Activated naive CD4-positive, alpha-beta T cell treated with anti-CD3 and anti-CD28 coated beads, Interleukin-2, amount 50 U/mL, for 72 hours (primary cell): Measurements from ENCODE around the gene RGS6. TPM values are rescaled to one million over a fixed set of nuclear protein-coding genes. Genes with fewer than 3 reads are reported as not detected.

ENCODE experiments used
- ATAC-seq, 2 donors: fragments of 150-1000 bp; cut with Tn5 transposase; 2 replicates each; pipeline ENCODE4 v1.10.0; 2021; ENCODE audit warnings: mild to moderate bottlenecking in 2 of 2, moderate library complexity in 2 of 2
- DNase-seq, 2 donors: peaks; one replicate each; pipeline ENCODE4 v3.0.0; 2021 to 2022; ENCODE audit warnings: low spot score in 2 of 2
- H3K27ac Mint-ChIP-seq, 2 donors: one replicate each; pipeline ENCODE4 v1.8.0; 2022; ENCODE audit warnings: mild to moderate bottlenecking in 2 of 2, mixed read lengths in 2 of 2
- H3K36me3 Mint-ChIP-seq, 2 donors: one replicate each; pipeline ENCODE4 v1.8.0; 2022; ENCODE audit warnings: mixed read lengths in 2 of 2
- H3K9me3 Mint-ChIP-seq, 2 donors: one replicate each; pipeline ENCODE4 v1.8.0; 2022; ENCODE audit warnings: mixed read lengths in 2 of 2
- total RNA-seq, 2 donors: library from RNA; stranded (reverse); gene quantifications; one replicate each; pipeline ENCODE4 v1.2.3, GENCODE V29; 2022

The RGS6 gene
- total RNA-seq, 2 donors from 2014 or later, result 0.61 to 0.64 TPM

DNA sequence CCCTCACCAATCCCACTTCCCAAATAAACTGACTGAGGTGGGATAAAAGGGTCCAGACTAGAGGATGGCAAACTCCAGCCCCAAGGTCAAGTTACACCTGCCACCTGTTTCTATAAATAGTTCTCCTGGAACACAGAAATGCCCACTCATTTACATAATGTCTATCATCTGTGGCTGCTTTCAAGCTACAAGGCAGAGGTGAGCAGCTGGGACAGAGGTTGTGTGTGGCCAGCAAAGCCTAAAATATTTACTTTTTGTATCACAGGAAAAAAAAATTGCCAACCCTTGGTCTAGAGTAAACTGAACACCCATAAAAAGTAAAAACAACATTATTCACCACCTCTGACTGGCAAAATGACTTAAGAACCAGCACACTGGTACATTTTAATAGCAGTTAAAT lies 269.4 kb downstream of the RGS6 start:
- Mint-ChIP-seq H3K27ac (no peak overlapping the region), H3K36me3 (no peaks in the 10 kb centered on the region), H3K9me3 (peaks cover 0 to 6% of the 10 kb centered on the region in 2 donors)
- ATAC-seq, result no peak
- DNase-seq, result no peak

- DNase-seq, result no peak
- Mint-ChIP-seq H3K9me3 (no peaks in the 10 kb centered on the region), H3K36me3 (no peaks in the 10 kb centered on the region), H3K27ac (no peak overlapping the region)
- ATAC-seq, result no peak
Observed at GRCh38 chr14:72213424-72213823, 281.2 kb downstream of the RGS6 start.

DNA sequence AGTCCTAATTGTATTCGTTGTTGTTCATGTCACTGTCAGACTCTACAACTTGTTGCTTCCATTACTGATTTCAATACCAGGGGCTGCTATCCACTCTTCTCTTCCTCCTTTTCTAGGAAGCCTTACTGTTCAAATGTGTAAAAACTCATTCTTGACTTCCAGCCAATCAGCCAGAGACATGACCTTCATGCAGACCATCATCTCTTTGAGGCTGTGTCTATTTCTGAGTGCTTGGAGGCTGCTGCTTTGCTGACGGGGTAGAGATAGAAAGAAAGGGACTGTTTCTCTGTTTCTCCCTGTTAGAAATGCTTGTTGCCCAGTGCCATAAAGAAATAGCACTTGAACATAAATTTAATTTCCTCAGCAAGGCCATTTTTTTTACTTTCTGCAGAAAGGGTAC lies 282.9 kb downstream of the RGS6 start:
- Mint-ChIP-seq H3K36me3 (no peaks in the 10 kb centered on the region), H3K9me3 (no peaks in the 10 kb centered on the region), H3K27ac (no peak overlapping the region)
- no peak for DNase-seq
- no peak for ATAC-seq

DNA sequence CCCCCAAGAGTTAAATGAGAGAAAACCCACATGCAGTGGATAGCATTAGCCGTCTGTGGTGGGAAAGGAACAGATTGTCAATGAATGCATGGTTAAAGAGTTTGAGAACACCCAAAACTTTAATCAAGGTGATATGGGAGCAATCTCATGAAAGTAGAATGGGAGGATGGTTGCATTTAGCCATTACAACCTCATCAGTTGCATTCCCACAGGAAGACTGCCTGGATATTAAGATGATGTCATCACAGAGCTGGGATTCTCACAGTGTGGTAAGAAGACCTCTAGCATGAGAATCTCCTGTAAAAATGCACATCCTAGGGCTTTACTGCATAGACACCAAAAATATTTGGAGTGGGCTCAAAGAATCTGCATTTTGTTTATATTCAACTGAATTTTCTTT lies 284.9 kb downstream of the RGS6 start:
- peaks cover 5 to 13% of the 10 kb centered on the region in 2 donors for H3K36me3 Mint-ChIP-seq
- peaks cover 8 to 14% of the 10 kb centered on the region in 2 donors for H3K9me3 Mint-ChIP-seq
- no peak for ATAC-seq

GRCh38 chr14:72222046-72222445 lies 289.8 kb downstream of the RGS6 start:
- DNase-seq (no peak), ATAC-seq (no peak)
- Mint-ChIP-seq H3K9me3 (peaks cover 8 to 17% of the 10 kb centered on the region in 2 donors), H3K27ac (no peak overlapping the region), H3K36me3 (peaks cover 5 to 13% of the 10 kb centered on the region in 2 donors)

More for the DNA sequence above, 284.9 kb downstream of the RGS6 start:
- no peak for DNase-seq
- no peak overlapping the region for H3K27ac Mint-ChIP-seq

DNA sequence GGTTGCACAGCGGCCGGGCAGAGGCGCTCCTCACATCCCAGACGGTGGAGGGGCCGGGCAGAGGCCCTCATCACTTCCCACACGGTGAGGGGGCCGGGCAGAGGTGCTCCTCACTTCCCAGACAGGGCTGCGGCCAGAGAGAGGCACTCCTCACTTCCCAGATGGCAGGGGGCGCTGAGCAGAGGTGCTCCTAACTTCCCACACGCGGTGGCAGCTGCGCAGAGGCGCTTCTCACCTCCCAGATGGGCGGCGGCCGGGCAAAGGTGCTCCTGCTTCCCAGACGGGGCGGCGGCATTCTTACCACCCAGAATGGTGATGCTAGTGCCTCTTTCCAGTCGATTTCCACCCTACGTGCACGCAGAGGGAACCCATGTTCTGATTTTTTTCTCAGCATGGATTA lies 304.4 kb downstream of the RGS6 start:
- DNase-seq (no peak), ATAC-seq (no peak)
- Mint-ChIP-seq H3K9me3 (no peaks in the 10 kb centered on the region), H3K27ac (no peak overlapping the region), H3K36me3 (no peaks in the 10 kb centered on the region)

- H3K9me3 Mint-ChIP-seq, result no peaks in the 10 kb centered on the region
- H3K36me3 Mint-ChIP-seq, result no peaks in the 10 kb centered on the region
- DNase-seq, result no peak
- H3K27ac Mint-ChIP-seq, result no peak overlapping the region
- ATAC-seq, result no peak
Observed at GRCh38 chr14:72237722-72238666, 305.8 kb downstream of the RGS6 start.

DNA sequence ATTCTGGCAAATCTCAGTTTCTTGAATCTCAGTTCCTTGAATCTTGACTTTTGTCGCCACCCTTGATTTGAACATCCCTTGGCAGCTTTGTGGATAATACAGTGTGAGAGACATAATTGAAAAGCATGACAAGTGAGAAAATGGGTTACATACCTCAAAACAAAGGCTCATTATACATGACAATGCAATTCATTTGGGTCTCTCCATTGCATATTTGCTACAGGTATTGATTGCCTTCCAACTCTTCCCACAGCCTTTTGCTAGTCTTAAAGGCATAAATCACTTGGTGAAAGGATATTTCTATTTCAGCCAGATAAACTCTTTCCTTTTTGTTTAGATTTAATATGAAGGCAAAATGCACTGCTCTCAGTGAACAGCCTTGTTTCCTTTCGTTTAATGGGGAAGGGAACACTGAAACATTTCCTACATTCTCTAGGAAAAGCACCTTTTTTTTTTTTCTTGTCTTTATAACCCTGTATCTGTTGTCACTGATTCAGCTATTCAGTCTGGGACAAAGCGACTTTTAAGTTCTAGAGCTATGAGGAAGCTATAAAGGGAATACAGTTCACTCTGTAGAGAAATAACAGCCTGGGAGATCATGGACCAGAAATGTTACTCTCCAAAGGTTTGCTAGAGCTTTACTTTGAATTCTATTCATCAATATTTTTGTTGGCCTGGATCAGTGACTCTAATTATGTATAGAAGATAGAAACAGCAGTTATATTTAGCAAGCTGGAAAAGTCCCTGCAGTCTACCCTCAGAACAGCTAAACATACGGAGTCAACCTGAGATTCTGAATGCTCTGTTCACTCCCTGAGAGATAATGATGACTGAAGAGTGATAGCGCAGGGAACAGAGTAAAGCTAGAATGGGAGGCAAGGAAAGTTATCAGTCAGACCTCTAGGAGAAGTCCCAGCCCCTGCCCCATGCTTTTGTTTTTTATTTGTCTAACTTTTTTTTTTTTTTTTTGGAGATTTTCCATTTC lies 311.4 kb downstream of the RGS6 start:
- Mint-ChIP-seq H3K27ac (no peak overlapping the region), H3K9me3 (peaks cover 6 to 12% of the 10 kb centered on the region in 2 donors), H3K36me3 (peaks cover 0 to 12% of the 10 kb centered on the region in 2 donors)
- DNase-seq (no peak), ATAC-seq (no peak)

DNA sequence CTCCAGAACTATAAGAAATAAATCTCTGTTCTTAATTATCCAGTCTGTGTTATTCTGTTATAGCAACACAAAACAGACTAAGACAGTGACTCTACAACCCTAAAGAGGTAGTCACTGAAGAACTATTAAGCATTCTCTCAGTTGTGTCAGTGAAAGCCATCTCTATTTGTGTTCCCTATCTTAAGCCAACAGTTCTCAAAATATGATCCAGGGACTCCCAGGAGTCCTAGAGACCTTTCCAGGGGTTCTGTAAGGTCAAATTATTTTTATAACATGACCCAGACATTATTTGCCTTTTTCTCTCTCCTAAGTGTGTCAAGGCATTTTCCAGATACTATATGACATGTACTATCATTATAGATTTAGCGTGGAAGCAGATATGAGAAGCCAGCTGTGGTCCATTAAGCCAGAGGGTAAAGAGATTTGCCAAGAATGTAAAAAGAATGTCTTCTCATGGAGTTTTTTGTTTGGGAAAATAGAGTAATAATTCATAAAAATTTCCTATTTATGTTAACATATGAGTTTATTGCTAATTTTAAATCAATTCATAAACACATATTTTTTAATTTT lies 315.8 kb downstream of the RGS6 start:
- DNase-seq, result no peak
- no peak for ATAC-seq
- H3K27ac Mint-ChIP-seq, result no peak overlapping the region
- H3K9me3 Mint-ChIP-seq, result peaks cover 10 to 15% of the 10 kb centered on the region in 2 donors
- peaks cover 0 to 12% of the 10 kb centered on the region in 2 donors for H3K36me3 Mint-ChIP-seq

DNA sequence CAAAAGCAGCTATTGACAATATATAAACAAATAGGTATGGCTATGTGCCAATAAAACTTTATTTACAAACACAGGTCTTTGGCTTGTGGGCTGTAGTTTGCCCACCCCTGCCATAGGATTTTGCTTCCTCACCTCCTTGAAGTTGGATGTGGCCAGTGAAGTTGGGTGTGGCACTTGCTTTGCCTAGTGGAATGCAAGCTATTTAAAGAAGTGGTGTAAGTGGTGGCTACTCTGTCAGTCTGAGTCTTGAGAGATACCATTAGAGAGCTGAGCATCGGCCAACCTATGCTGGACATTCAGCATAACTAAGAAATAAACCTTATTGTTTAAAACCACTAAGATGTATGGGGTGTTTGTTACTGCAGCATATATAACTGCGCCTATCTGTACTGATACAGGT lies 321.3 kb downstream of the RGS6 start:
- Mint-ChIP-seq H3K36me3 (no peaks in the 10 kb centered on the region), H3K9me3 (peaks cover 3 to 9% of the 10 kb centered on the region in 2 donors), H3K27ac (no peak overlapping the region)
- ATAC-seq, result no peak
- no peak for DNase-seq

- DNase-seq (no peak), ATAC-seq (no peak)
- H3K27ac Mint-ChIP-seq, result no peak overlapping the region
- H3K9me3 Mint-ChIP-seq, result peaks cover 2 to 8% of the 10 kb centered on the region in 2 donors
- no peaks in the 10 kb centered on the region for H3K36me3 Mint-ChIP-seq
Observed at GRCh38 chr14:72254202-72254936, 322.1 kb downstream of the RGS6 start.

DNA sequence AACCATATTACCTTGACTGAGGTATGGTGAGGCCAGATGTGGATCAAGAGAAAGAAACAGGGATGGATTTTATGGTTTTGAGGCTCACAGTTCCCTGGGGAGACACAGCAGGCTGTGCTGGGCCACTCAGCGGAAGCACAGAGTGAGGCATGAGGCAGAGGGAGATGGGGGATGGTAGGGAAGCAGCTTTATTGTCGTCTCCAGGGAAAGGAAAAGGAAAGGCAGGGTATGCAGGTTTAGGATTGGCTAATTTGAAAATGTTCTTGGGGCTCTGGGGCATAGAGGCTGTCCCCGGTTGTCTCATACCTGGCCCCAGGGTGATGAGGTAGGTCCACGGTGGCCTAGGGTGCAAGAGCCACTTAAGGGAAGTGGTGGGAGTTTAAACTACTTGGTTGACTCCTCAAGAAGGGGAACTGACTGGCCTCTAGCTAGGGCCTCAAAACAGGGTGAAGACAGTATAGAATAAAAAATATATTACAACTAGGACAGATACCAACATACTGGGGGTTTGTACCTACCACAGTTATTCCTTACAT lies 322.8 kb downstream of the RGS6 start:
- ATAC-seq (no peak), DNase-seq (no peak)
- H3K27ac Mint-ChIP-seq, result no peak overlapping the region
- H3K9me3 Mint-ChIP-seq, result peaks cover 0 to 6% of the 10 kb centered on the region in 2 donors
- no peaks in the 10 kb centered on the region for H3K36me3 Mint-ChIP-seq

DNA sequence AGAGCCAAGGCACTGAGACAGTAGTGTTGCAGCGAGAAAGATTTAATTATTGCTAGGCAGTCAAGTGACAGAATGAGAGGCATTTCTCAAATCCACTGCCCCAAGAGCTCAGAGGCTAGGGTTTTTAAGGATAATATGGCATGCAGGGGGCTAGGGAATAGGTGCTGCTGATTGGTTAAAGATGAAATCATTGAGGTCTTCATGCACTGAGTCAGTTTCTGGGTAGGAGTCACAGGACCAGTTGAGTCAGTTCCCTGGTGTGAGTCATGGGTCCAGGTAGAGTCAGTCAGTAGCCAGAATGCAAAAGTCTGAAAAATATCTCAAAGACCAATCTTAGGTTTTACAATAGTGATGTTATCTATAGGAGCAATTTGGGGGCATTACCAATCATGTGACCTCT lies 323.8 kb downstream of the RGS6 start:
- peaks cover 7 to 16% of the 10 kb centered on the region in 2 donors for H3K9me3 Mint-ChIP-seq
- H3K27ac Mint-ChIP-seq, result no peak overlapping the region
- ATAC-seq (peak; percentile 94 to 99), DNase-seq (no peak)
- no peaks in the 10 kb centered on the region for H3K36me3 Mint-ChIP-seq

DNA sequence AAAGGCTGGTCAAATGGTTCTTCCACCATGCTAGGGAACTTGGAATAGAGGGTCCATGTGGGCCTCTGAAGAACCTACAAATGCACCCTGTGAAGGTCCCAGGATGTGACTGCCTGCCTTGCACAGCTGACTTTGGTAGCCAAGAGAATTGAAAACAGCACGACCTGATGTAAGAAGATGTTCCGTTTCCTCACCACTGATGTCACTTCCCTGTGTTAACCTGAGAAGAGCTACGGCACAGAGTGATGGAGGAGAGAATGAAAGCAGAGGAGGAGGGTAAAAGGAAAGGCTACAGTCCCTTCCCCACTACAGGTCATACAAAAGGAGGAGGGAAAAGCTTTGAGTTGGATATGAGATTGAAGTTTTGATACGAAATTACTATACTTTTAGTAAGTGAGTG lies 328.8 kb downstream of the RGS6 start:
- Mint-ChIP-seq H3K36me3 (peaks cover 0 to 4% of the 10 kb centered on the region in 2 donors), H3K9me3 (peaks cover 7 to 20% of the 10 kb centered on the region in 2 donors), H3K27ac (no peak overlapping the region)
- no peak for ATAC-seq
- no peak for DNase-seq

GRCh38 chr14:72262771-72263170 lies 330.5 kb downstream of the RGS6 start:
- H3K36me3 Mint-ChIP-seq, result peaks cover 0 to 4% of the 10 kb centered on the region in 2 donors
- ATAC-seq (no peak), DNase-seq (no peak)
- H3K9me3 Mint-ChIP-seq, result peaks cover 7 to 20% of the 10 kb centered on the region in 2 donors
- no peak overlapping the region for H3K27ac Mint-ChIP-seq

DNA sequence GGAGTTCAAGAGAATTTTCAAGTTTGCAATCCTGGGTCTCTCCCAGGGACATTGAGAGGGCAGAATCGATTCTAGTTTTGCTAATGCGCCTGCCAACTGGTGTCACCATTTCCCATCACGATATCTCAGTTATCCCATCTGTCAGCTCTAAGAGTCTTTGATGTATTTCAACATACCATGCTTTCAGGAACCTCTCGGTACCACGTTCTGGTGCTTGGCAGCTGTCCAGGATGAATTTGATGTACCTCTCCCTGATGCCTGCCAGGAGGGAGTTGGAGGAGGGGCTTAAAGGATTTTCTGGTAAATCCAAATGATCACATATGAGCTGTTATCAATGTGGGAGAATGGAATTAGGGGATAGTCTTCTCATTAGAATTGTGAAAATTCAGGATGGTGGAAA lies 332.5 kb downstream of the RGS6 start:
- DNase-seq, result no peak
- H3K9me3 Mint-ChIP-seq, result peaks cover 7 to 20% of the 10 kb centered on the region in 2 donors
- no peak for ATAC-seq

More for the DNA sequence above, 332.5 kb downstream of the RGS6 start:
- H3K27ac Mint-ChIP-seq, result no peak overlapping the region
- H3K36me3 Mint-ChIP-seq, result peaks cover 0 to 4% of the 10 kb centered on the region in 2 donors
